Iris pigment epithelial cell (primary cell): Measurements from ENCODE around the gene TNIP3.
"Not testable (repeated sequence)": the region's sequence is repeated elsewhere in the genome, so short reads cannot be mapped to it uniquely, and the experiment has no call there.

Experiments used
- DNase-seq: peaks from one replicate; pipeline ENCODE4 v3.0.0-alpha.2; 2011; ENCODE audit warnings: low read depth

Gene TNIP3

DNA sequence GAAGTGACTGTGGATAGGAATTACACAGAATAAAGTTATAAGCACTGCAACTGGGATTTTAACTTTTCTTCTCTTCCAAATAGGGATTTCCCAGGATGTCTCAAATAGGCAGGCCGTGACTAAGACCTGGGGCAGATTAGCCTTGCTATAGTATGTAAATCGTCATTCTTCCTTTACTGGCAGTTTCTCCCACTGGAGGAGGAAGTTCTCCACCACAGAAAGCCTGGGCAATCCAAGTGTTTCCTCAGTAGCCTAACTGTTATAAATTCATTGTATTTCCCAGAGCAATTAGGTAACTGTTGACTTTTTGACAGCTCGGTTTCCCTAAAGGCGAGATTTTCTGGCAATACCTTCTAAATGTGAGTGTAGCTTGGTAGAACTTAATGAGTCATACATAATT, at the start of gene TNIP3:
Gene TNIP3 (minus strand): TSS at position 31 of the 400 bp plus-strand sequence. CDS start 196 bp downstream, outside the sequence.
- peak; percentile 81 for DNase-seq

GRCh38 chr4:121212806-121213205, 48.7 kb upstream of the TNIP3 start:
- no peak for DNase-seq

DNA sequence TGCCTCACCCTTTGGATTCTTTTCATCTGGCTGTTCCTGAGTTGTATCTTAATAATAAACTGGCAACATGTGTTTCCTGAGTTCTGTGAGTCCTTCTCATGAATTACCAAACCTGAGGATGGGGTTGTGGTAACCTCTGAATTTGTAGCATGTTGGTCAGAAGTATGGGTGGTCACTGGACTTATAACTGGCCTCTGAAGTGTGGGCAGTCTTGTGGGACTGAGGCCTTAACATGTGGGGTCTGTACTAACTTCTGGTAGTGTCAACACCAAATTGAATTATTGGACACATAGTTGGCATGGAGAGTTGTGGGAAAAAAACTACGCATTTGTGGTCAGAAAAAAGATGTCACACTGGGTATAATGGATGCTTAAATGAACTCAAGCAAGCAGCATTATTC, 45.0 kb upstream of the TNIP3 start:
- no peak for DNase-seq

DNA sequence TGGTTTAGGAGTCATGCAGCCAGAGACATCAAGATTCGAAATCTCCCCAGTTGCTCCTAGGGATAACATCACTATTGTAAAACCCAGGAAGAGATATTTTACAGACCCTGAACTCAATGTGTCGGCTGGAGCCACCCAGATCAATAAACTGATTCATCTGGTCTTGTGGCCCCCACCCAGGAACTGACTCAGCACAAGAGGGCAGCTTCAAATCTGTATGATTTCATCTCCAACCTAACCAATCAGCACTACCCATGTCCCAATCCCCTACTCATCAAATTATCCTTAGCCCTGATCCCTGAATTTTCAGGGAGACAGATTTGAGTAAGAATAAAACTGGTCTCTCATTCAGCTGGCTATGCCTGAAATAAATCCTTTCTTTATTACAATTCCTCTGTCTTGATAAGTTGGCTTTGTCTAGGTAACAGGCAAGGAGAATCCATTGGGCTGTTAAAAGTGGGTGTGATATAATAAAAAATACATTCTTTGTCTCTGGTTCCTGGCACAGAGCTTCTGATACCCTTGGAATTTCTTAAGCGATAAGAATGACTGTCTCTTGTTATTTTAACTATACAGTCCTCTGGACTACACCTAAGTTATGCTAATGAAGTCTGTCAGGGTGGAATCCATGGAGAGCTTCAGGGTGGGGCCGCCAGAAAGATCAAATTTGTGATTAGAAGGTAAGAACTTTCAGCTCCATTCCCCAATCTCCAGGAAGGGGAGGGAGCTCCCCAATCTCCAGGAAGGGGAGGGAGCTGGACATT, 44.3 kb upstream of the TNIP3 start:
- DNase-seq = no peak

DNA sequence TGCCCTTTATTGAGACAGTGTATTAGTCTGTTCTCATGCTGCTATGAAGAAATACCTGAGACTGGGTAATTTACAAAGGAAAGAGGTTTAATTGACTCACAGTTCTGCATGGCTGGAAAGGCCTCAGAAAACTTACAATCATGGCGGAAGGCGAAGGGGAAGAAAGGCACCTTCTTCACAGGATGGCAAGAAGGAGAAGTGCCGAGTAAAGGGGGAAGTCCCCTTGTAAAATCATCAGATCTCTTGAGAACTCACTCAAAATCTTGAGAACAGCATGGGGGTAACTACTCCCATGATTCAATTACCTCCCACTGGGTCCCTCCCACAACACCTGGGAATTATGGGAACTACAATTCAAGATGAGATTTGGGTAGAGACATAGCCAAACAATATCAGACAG, 41.7 kb upstream of the TNIP3 start:
- not testable (repeated sequence) for DNase-seq

DNA sequence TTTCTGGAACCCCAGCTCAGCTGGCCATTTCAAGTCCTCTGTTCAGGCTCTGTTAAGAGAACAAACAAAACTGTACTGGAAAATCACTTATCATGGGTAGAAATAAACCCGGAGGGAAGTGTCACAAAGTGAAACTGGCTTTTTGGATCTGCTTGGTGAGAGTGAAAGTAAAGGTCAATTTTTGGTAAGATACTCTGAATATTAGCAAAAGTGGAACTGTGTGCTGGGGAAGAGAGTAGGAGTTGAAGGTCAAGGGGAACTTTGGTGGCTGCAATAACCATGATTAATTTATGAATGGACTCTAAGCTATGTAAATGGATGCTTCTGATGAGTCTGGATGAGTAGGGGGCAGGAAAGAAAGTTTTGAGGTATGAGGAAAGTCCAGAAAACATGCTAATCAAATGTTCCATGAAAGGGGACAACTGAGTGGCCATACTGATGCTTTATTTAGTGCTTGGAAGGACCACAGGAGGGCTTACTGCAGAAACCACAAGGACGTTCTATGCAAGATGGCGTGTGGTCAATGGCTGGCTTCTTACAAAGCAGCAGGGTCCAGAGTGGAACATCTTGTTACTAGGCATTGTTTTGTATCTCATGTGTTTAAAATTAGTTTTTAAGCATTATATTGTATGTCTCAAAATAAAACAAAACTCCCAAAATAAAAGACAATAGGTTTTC, 36.8 kb upstream of the TNIP3 start:
- DNase-seq = no peak

GRCh38 chr4:121199742-121200561, 35.8 kb upstream of the TNIP3 start:
- no peak for DNase-seq

GRCh38 chr4:121198251-121198650, 34.1 kb upstream of the TNIP3 start:
- DNase-seq = peak; percentile 60

DNA sequence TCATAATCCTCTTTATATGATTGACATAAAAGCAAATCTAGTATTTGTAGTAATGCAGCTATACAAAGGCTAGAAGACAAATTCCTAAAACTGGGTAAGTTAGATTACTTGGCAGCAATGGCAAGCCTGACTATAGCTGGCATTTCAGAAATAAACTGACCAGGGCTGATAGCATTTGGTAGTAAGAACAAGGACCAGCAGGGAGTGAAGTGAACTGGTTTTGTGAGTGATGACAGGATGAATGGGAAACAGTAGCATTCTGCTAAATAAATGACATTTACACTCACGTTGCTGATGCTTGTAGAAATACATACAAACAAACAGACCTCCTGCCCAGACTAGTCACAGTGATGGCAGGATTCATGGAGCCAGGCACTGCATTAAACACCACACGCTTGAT, 31.5 kb upstream of the TNIP3 start:
- DNase-seq = no peak

- DNase-seq = peak; percentile 47
Observed at GRCh38 chr4:121192480-121192879, 28.4 kb upstream of the TNIP3 start.

GRCh38 chr4:121192013-121192412, 27.9 kb upstream of the TNIP3 start:
- DNase-seq = no peak

- DNase-seq = no peak
Observed at GRCh38 chr4:121191361-121191760, 27.2 kb upstream of the TNIP3 start.

- DNase-seq = no peak
Observed at GRCh38 chr4:121190389-121190788, 26.3 kb upstream of the TNIP3 start.

GRCh38 chr4:121189326-121190215, 25.4 kb upstream of the TNIP3 start:
- no peak for DNase-seq

- DNase-seq = no peak
Observed at GRCh38 chr4:121187206-121187605, 23.1 kb upstream of the TNIP3 start.

- no peak for DNase-seq
Observed at GRCh38 chr4:121185960-121186359, 21.8 kb upstream of the TNIP3 start.

- no peak for DNase-seq
Observed at GRCh38 chr4:121183989-121184388, 19.9 kb upstream of the TNIP3 start.

DNA sequence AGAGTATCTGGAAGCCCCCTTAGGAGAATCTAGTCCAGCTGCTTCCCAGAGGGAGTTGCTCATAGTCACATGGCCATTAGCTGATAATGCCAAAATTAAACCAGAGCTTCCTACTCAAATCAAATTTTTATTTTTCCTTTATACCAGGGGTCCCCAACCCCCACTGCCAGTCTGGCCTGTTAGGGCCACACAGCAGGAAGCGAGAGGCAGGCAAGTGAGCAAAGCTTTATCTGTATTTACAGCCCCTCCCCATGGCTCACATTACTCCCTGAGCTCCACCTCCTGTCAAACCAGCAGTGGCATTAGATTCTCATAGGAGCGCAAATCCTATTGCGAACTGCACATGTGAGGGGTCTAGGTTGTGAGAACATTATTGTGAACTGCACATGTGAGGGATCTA, 19.2 kb upstream of the TNIP3 start:
- no peak for DNase-seq

DNA sequence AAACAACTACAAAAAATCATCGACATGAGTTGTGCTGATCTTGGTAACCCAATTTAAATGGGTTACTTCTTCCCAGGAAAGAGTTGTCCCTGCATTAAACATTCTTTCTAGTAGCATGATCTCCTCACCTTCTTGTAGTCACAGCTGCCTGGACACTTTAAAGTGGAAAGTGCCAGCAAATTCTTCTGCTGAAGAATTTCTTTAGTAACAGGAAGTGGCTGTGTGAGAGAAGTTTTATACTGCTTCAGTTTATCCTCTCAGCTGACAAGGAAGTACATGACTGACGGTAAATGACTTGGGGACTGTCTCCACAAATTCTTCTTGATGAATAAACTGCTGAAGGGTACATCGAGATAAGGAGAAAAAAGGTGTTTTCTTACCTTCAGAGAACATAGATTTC, 18.2 kb upstream of the TNIP3 start:
- DNase-seq = peak; percentile 65

GRCh38 chr4:121181493-121181892, 17.4 kb upstream of the TNIP3 start:
- no peak for DNase-seq

- DNase-seq = no peak
Observed at GRCh38 chr4:121180558-121180957, 16.4 kb upstream of the TNIP3 start.
